ENCODE measurements around the gene NAPB.
"Not testable (repeated sequence)": the region's sequence is repeated elsewhere in the genome, so short reads cannot be mapped to it uniquely, and the experiment has no call there.

Gene NAPB

GRCh38 chr20:23420943-23421931, at the start of gene NAPB:
NAPB (minus strand) TSS chr20:23421488; CDS start chr20:23421402, 86 bp downstream.
- DNase-seq: peak; percentile 95 to 98 (median 96)

GRCh38 chr20:23466961-23467360, 45.7 kb upstream of the NAPB start:
- not testable (repeated sequence) for DNase-seq

GRCh38 chr20:23461180-23461579, 39.9 kb upstream of the NAPB start:
- DNase-seq: peak; percentile 20 to 45 (median 38)

GRCh38 chr20:23459461-23460150, 38.3 kb upstream of the NAPB start:
- DNase-seq: peak; percentile 23 to 45 (median 42)

- DNase-seq: no peak
These were observed 35.6 kb upstream of the NAPB start for GRCh38 chr20:23456873-23457272.

GRCh38 chr20:23456409-23456808, 35.1 kb upstream of the NAPB start:
- DNase-seq: no peak

GRCh38 chr20:23455639-23456038, 34.4 kb upstream of the NAPB start:
- DNase-seq: no peak

- no peak for DNase-seq
These were observed 33.5 kb upstream of the NAPB start for GRCh38 chr20:23454816-23455215.

GRCh38 chr20:23453549-23454543, 32.6 kb upstream of the NAPB start:
- DNase-seq: no peak

GRCh38 chr20:23452776-23453175, 31.5 kb upstream of the NAPB start, which contains the start of gene CST11:
CST11 (minus strand) TSS chr20:23452876; CDS start chr20:23452811, 65 bp downstream.
- no peak for DNase-seq

GRCh38 chr20:23451956-23452487, 30.7 kb upstream of the NAPB start:
- DNase-seq: no peak

- no peak for DNase-seq
These were observed 29.6 kb upstream of the NAPB start for GRCh38 chr20:23450877-23451276.

- DNase-seq: peak; percentile 69 to 82 (median 70)
These were observed 28.1 kb upstream of the NAPB start for GRCh38 chr20:23449421-23449820.

GRCh38 chr20:23448167-23448566, 26.9 kb upstream of the NAPB start:
- no peak for DNase-seq

GRCh38 chr20:23446505-23446904, 25.2 kb upstream of the NAPB start:
- peak; percentile 61 to 76 (median 64) for DNase-seq

GRCh38 chr20:23445596-23446217, 24.4 kb upstream of the NAPB start:
- DNase-seq: peak; percentile 15 to 40 (median 35)

- no peak for DNase-seq
These were observed 23.6 kb upstream of the NAPB start for GRCh38 chr20:23444859-23445258.

- no peak for DNase-seq
These were observed 21.1 kb upstream of the NAPB start for GRCh38 chr20:23442436-23442835.

- peak; percentile 84 to 89 (median 85) for DNase-seq
These were observed 20.6 kb upstream of the NAPB start for GRCh38 chr20:23441850-23442313.

GRCh38 chr20:23440004-23440403, 18.7 kb upstream of the NAPB start:
- DNase-seq: no peak

- DNase-seq: no peak
These were observed 17.4 kb upstream of the NAPB start for GRCh38 chr20:23438661-23439060.

Measured in suppressor macrophage treated with lipopolysaccharide for 1 hour (primary cell).